CD4-positive, alpha-beta T cell treated with Interleukin-12 subunit alpha and Interleukin-12 subunit beta, for 1 hour (primary cell): ENCODE results near the gene LCTL.

ENCODE experiments used
- DNase-seq: peaks from one replicate; pipeline ENCODE4 v3.0.0-alpha.2; 2020

The LCTL gene

GRCh38 chr15:66565741-66566144 lies at the start of gene LCTL:
Gene LCTL (minus strand): TSS chr15:66565998. CDS start chr15:66565365, 633 bp downstream.
- DNase-seq, result no peak

- no peak for DNase-seq
Measured at GRCh38 chr15:66614951-66615760, 49.4 kb upstream of the LCTL start.

- no peak for DNase-seq
Measured at GRCh38 chr15:66614456-66614855, 48.7 kb upstream of the LCTL start.

GRCh38 chr15:66613743-66614142 lies 47.9 kb upstream of the LCTL start:
- DNase-seq, result no peak

GRCh38 chr15:66611257-66612053 lies 45.7 kb upstream of the LCTL start:
- DNase-seq, result no peak

GRCh38 chr15:66609876-66610275 lies 44.1 kb upstream of the LCTL start:
- DNase-seq, result no peak

GRCh38 chr15:66608881-66609280 lies 43.1 kb upstream of the LCTL start:
- no peak for DNase-seq

- no peak for DNase-seq
Measured at GRCh38 chr15:66608159-66608558, 42.4 kb upstream of the LCTL start.

- peak; percentile 55 for DNase-seq
Measured at GRCh38 chr15:66603301-66604179, 37.7 kb upstream of the LCTL start.

GRCh38 chr15:66601521-66601920 lies 35.7 kb upstream of the LCTL start:
- DNase-seq, result no peak

GRCh38 chr15:66600240-66600627 lies 34.4 kb upstream of the LCTL start:
- no peak for DNase-seq

GRCh38 chr15:66599536-66600239 lies 33.9 kb upstream of the LCTL start:
- no peak for DNase-seq

GRCh38 chr15:66598095-66598815 lies 32.5 kb upstream of the LCTL start:
- no peak for DNase-seq

- no peak for DNase-seq
Measured at GRCh38 chr15:66595931-66596545, 30.2 kb upstream of the LCTL start.

GRCh38 chr15:66595332-66595731 lies 29.5 kb upstream of the LCTL start:
- DNase-seq, result no peak

- DNase-seq, result no peak
Measured at GRCh38 chr15:66594836-66595235, 29.0 kb upstream of the LCTL start.

GRCh38 chr15:66594344-66594743 lies 28.5 kb upstream of the LCTL start:
- no peak for DNase-seq

GRCh38 chr15:66593219-66593780 lies 27.5 kb upstream of the LCTL start:
- no peak for DNase-seq

GRCh38 chr15:66592505-66593218 lies 26.9 kb upstream of the LCTL start:
- no peak for DNase-seq

GRCh38 chr15:66591322-66591862 lies 25.6 kb upstream of the LCTL start:
- no peak for DNase-seq
